SK-N-SH (cell line): Measurements from ENCODE around the gene LIX1L. TPM values are rescaled to one million over a fixed set of nuclear protein-coding genes. Genes with fewer than 3 reads are reported as not detected.

Experiments used
- CTCF ChIA-PET: fragments of 300-600, 350-600 bp; formaldehyde crosslinking; extraction: SDS; loops from one replicate; lab custom pipeline; 2021; lab: Yijun Ruan, JAX
- POLR2A ChIA-PET: fragments of 350-600 bp; sonication (Branson Sonifier 250); formaldehyde crosslinking; extraction: SDS; loops from one replicate; lab custom pipeline; 2020; ENCODE audit warnings: antibody characterized with exemption, inconsistent platforms; lab: Yijun Ruan, JAX
- DNase-seq: peaks from one replicate; pipeline ENCODE4 v3.0.0; 2012
- H2AFZ ChIP-seq: fragments of 200-600 bp; sonication (generic); 2 replicates; pipeline ENCODE4 v1.8.1; 2016; ENCODE audit warnings: antibody characterized with exemption, mild to moderate bottlenecking, low read depth
- H3F3A ChIP-seq: fragments of 200-600 bp; sonication (generic); replicated peaks from 2 replicates; pipeline ENCODE3; 2016; ENCODE audit warnings: antibody characterized with exemption, mild to moderate bottlenecking; ENCODE audit not compliant: insufficient read depth
- H3K27ac ChIP-seq, 2 experiments: fragments of 200-500 bp in 1 of 2; fragments of 200-600 bp in 1 of 2; sonication (Bioruptor generic) in 1 of 2; sonication (generic), shearing (Covaris generic) in 1 of 2; 2 replicates each; pipeline versions ENCODE4 v1.5.1 to v1.6.1; 2014 to 2016; ENCODE audit warnings: low read depth in 2 of 2, inconsistent platforms in 1 of 2, low read length in 1 of 2, mild to moderate bottlenecking in 1 of 2, mixed read lengths in 1 of 2
- H3K27me3 ChIP-seq: fragments of 200-600 bp; sonication (generic), shearing (Covaris generic); 2 replicates; pipeline ENCODE4 v1.6.1; 2016; ENCODE audit warnings: mixed run types; ENCODE audit not compliant: insufficient read depth
- H3K36me3 ChIP-seq, 2 experiments: fragments of 200-500 bp in 1 of 2; fragments of 200-600 bp in 1 of 2; sonication (Bioruptor generic) in 1 of 2; sonication (generic) in 1 of 2; replicated peaks in 1 of 2; 2 replicates each; pipeline versions ENCODE3 to v1.5.1; 2014 to 2016; ENCODE audit warnings: low read length in 1 of 2, mild to moderate bottlenecking in 1 of 2; ENCODE audit not compliant: insufficient read depth in 2 of 2, control insufficient read depth in 1 of 2
- H3K4me1 ChIP-seq, 2 experiments: fragments of 200-500 bp in 1 of 2; fragments of 200-600 bp in 1 of 2; sonication (Bioruptor generic) in 1 of 2; sonication (generic), shearing (Covaris generic) in 1 of 2; 2 replicates each; pipeline versions ENCODE4 v1.5.1 to v1.6.1; 2014 to 2016; ENCODE audit warnings: low read depth in 1 of 2, low read length in 1 of 2, mixed run types in 1 of 2; ENCODE audit not compliant: insufficient read depth in 2 of 2, control insufficient read depth in 1 of 2
- H3K4me2 ChIP-seq: fragments of 200-600 bp; sonication (generic), shearing (Covaris generic); 2 replicates; pipeline ENCODE4 v1.6.1; 2017; ENCODE audit warnings: mixed run types
- H3K4me3 ChIP-seq, 2 experiments: fragments of 200-500 bp in 1 of 2; fragments of 200-600 bp in 1 of 2; sonication (Bioruptor generic) in 1 of 2; sonication (generic), shearing (Covaris generic) in 1 of 2; 2 replicates each; pipeline versions ENCODE4 v1.5.1 to v1.8.1; 2014 to 2016; ENCODE audit warnings: low read depth in 2 of 2, inconsistent platforms in 1 of 2, low read length in 1 of 2, mild to moderate bottlenecking in 1 of 2, mixed read lengths in 1 of 2, moderate library complexity in 1 of 2
- H3K79me2 ChIP-seq: fragments of 200-600 bp; sonication (generic); 2 replicates; pipeline ENCODE4 v1.8.1; 2017; ENCODE audit warnings: mild to moderate bottlenecking; ENCODE audit not compliant: insufficient read depth
- H3K9ac ChIP-seq: fragments of 200-600 bp; sonication (generic); 2 replicates; pipeline ENCODE4 v1.6.1; 2017; ENCODE audit warnings: mixed run types
- H3K9me2 ChIP-seq: fragments of 200-600 bp; sonication (generic); 2 replicates; pipeline ENCODE4 v1.6.1; 2017; ENCODE audit warnings: mixed run types
- H3K9me3 ChIP-seq: fragments of 200-600 bp; sonication (generic); 2 replicates; pipeline ENCODE4 v1.6.1; 2017; ENCODE audit warnings: mixed run types, mild to moderate bottlenecking, moderate library complexity
- H4K20me1 ChIP-seq: fragments of 200-600 bp; sonication (generic); 2 replicates; pipeline ENCODE4 v1.6.1; 2017; ENCODE audit warnings: mild to moderate bottlenecking, mixed run types; ENCODE audit not compliant: insufficient read depth
- CTCF ChIP-seq: fragments of 200-600 bp; sonication (generic); IDR thresholded peaks from 2 replicates; pipeline ENCODE4 v1.6.1; 2017; ENCODE audit warnings: antibody characterized with exemption, mild to moderate bottlenecking, moderate library complexity
- EP300 ChIP-seq, 2 experiments: IDR thresholded peaks; 2 replicates each; pipeline versions ENCODE4 v1.4.0 to v1.6.1; 2012; ENCODE audit warnings: borderline replicate concordance in 1 of 2, low read depth in 1 of 2, low read length in 1 of 2
- EZH2phosphoT487 ChIP-seq: fragments of 200-600 bp; sonication (generic); IDR thresholded peaks from 2 replicates; pipeline ENCODE4 v1.6.1; 2017; ENCODE audit warnings: low read depth, mixed run types, mild to moderate bottlenecking, antibody characterized with exemption, moderate library complexity, borderline replicate concordance
- FOXM1 ChIP-seq: IDR thresholded peaks from 2 replicates; pipeline ENCODE4 v1.4.0; 2012; ENCODE audit warnings: low read depth, mild to moderate bottlenecking
- GABPA ChIP-seq: IDR thresholded peaks from 2 replicates; pipeline ENCODE4 v1.4.0; 2012; ENCODE audit warnings: low read depth, mild to moderate bottlenecking
- IRF3 ChIP-seq: fragments of 150-350 bp; IDR thresholded peaks from 2 replicates; pipeline ENCODE4 v1.6.1; 2016; ENCODE audit warnings: mild to moderate bottlenecking, low read depth, low read length
- MEF2A ChIP-seq: IDR thresholded peaks from 2 replicates; pipeline ENCODE4 v1.4.0; 2012; ENCODE audit warnings: low read depth, borderline replicate concordance
- PBX3 ChIP-seq: IDR thresholded peaks from 2 replicates; pipeline ENCODE4; 2012
- POLR2AphosphoS5 ChIP-seq: IDR thresholded peaks from 2 replicates; pipeline ENCODE4 v1.6.1; 2012; ENCODE audit warnings: low read depth, low read length
- RCOR1 ChIP-seq: fragments of 150-350 bp; IDR thresholded peaks from 2 replicates; pipeline ENCODE4 v1.6.1; 2017; ENCODE audit warnings: antibody characterized with exemption, low read length
- REST ChIP-seq: IDR thresholded peaks from 2 replicates; pipeline ENCODE4 v1.6.1; 2012; ENCODE audit warnings: mild to moderate bottlenecking, low read depth, low read length, moderate library complexity
- RFX5 ChIP-seq: IDR thresholded peaks from 2 replicates; pipeline ENCODE4 v1.6.1; 2012; ENCODE audit warnings: mild to moderate bottlenecking, improper control_type of control experiment, low read length
- SIN3A ChIP-seq: IDR thresholded peaks from 2 replicates; pipeline ENCODE4 v1.6.1; 2012; ENCODE audit warnings: low read depth, mild to moderate bottlenecking, low read length, moderate library complexity, borderline replicate concordance
- TCF12 ChIP-seq: IDR thresholded peaks from 2 replicates; pipeline ENCODE4 v1.4.0; 2012
- TEAD4 ChIP-seq: IDR thresholded peaks from 2 replicates; pipeline ENCODE4 v1.4.0; 2012; ENCODE audit warnings: mild to moderate bottlenecking, borderline replicate concordance; ENCODE audit not compliant: insufficient read depth
- YY1 ChIP-seq: IDR thresholded peaks from 2 replicates; pipeline ENCODE4 v1.4.0; 2012; ENCODE audit warnings: low read depth, mild to moderate bottlenecking
- ZBTB33 ChIP-seq: IDR thresholded peaks from 2 replicates; pipeline ENCODE4 v1.4.0; 2012; ENCODE audit warnings: low read depth, borderline replicate concordance
- WGBS: methylation state at CpG from one replicate; pipeline ENCODE4 v1.1.6; 2017; ENCODE audit warnings: low lambda C conversion rate; 5-methylcytosine and 5-hydroxymethylcytosine counted together
- polyA plus RNA-seq, 3 experiments: library from polyadenylated mRNA; depleted of rRNA; stranded (reverse); fragments of >200 nt; gene quantifications; 2 replicates each; pipeline ENCODE4 v1.2.3, GENCODE V29; 2012

LIX1L gene
- polyA plus RNA-seq, 1 of the 3 experiments (the other 2 are of a cell fraction) = 39.1 TPM

- Histone ChIP-seq H2AFZ (peak overlapping the region; percentile 85), H3K79me2 (no peaks in the 10 kb centered on the region), H3K9ac (no peak overlapping the region), H3K9me2 (no peaks in the 10 kb centered on the region), H3F3A (peaks cover 4% of the 10 kb centered on the region), H3K27me3 (no peaks in the 10 kb centered on the region), H3K27ac (peak overlapping the region; percentile 12 to 51; a peak in 3 of 4 replicates), H3K4me3 (no peak overlapping the region), H3K9me3 (no peaks in the 10 kb centered on the region), H4K20me1 (no peaks in the 10 kb centered on the region), H3K4me1 (peaks cover 15 to 18% of the 10 kb centered on the region in 2 experiments; a peak in 3 of 4 replicates), H3K4me2 (peak overlapping the region; percentile 37; the same call in 1 of the 2 replicates), H3K36me3 (no peaks in the 10 kb centered on the region)
- 93% methylated on average over 2 of the region's 2 CpGs for WGBS
- ChIA-PET POLR2A (interaction anchor here (0.6 kb wide), 1 partner anchor 41 kb away, joined by 3 read pairs; no protein-coding TSS in a partner anchor), CTCF (interaction anchor here (1.3 to 10.6 kb wide), 3 partner anchors 7 to 93 kb away, joined by 5 to 99 read pairs (median 14); no protein-coding TSS in a partner anchor)
- no peak for DNase-seq
- TF ChIP-seq IRF3 (no peak), FOXM1 (no peak), EZH2phosphoT487 (no peak), TCF12 (no peak), YY1 (no peak), EP300 (IDR thresholded peaks at IDR 0.05; ENCODE audit: borderline replicate concordance in 1 of 2, low read depth in 1 of 2, low read length in 1 of 2) (no peak), SIN3A (no peak), RFX5 (no peak), REST (no peak), TEAD4 (no peak), PBX3 (no peak), RCOR1 (no peak), MEF2A (no peak), POLR2AphosphoS5 (no peak), GABPA (no peak), ZBTB33 (no peak), CTCF (no peak)
Measured at GRCh38 chr1:145985129-145985501, 27.3 kb upstream of the LIX1L start.
